OCI-LY7 (cell line): ENCODE measurements around the gene LRFN2.

Source experiments
- CTCF ChIP-seq: fragments of 200-600 bp; sonication (generic); conservative IDR thresholded peaks from 2 replicates; pipeline ENCODE4 v1.5.1; 2014; ENCODE audit warnings: mild to moderate bottlenecking, antibody characterized with exemption, low read length, moderate library complexity, mixed read lengths
- EZH2phosphoT487 ChIP-seq: fragments of 200-600 bp; sonication (generic); IDR thresholded peaks from 2 replicates; pipeline ENCODE4 v1.6.1; 2018; ENCODE audit warnings: low read depth, borderline replicate concordance, mild to moderate bottlenecking, mixed run types, antibody characterized with exemption, low read length, moderate library complexity, mixed read lengths

- TF ChIP-seq CTCF (no peak), EZH2phosphoT487 (no peak)
Measured at GRCh38 chr6:40629463-40629862, 42.3 kb upstream of the LRFN2 start.
